GM11168 (cell line): Measurements from ENCODE around the gene TUBB6.

Experiments
- in situ Hi-C: fragments of 300-500 bp; cut with MboI; formaldehyde crosslinking; loops from one replicate; pipeline ENCODE4 v1.12.0; 2022; ENCODE audit warnings: low sequenced_read_pairs; ENCODE audit not compliant: unreplicated experiment

The TUBB6 gene

GRCh38 chr18:12335503-12335902 is 27.5 kb downstream of the TUBB6 start:
- in situ Hi-C loops = no loop called here

DNA sequence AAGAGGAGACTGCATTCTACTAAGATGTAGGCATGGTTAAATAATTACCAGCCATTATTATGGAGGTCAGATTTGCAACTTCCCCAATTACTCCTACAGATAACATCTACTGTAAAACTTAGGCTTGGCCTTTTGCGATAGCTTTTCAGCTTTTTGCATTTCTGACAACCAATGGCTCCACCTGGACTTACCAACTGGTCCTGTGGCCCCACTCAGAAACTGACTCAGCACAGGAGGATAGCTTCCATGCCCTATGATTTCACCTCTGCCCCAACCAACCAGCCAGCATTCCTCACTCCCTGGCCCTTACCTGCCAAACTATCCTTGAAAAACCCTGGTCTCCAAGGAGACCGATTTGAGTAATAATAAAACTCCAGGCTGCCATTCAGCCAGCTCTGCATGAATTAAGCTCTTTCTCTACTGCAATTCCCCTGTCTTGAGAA is 28.2 kb downstream of the TUBB6 start:
- in situ Hi-C loops = no loop called here

DNA sequence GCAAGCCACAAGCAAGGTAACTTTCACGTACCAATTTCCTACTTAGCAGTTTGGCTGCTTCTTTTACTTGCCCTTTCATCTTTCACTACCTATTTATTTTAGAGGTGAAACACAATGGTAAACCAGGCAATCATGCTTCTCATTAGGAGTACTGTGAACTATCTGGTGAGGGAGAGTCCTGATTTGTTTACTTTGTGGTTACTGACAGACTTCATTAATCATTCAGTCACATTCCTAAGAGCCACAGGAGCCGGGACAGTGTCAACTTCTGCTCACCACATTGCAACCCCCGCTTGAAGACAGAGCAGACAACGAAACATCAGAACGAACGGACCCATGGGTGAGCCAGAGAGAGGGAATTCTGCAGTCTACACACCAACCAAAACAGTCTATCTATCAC is 28.8 kb downstream of the TUBB6 start:
- in situ Hi-C loops = no loop called here

DNA sequence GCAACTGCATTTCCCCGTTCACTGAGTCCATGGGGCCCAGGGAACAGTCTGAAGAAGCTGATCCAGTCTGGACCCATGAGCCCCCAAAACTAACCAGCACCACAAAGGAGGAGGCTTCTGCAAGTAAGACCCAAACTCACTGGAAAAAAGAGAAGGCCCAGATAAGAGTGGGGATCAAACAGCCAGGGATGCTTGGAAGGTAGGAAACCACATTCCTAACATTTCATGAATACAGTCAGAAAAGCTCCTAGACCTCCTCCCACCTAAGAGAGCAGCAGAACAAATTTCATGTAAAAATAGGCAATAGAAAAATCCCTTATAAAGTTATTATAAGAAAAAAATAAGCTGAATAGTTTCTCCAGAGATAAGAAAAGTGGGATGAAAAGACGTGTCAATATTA is 30.3 kb downstream of the TUBB6 start:
- in situ Hi-C loops = no loop called here

GRCh38 chr18:12340945-12341660 is 33.1 kb downstream of the TUBB6 start:
- in situ Hi-C loops = no loop called here

GRCh38 chr18:12342661-12343060 is 34.6 kb downstream of the TUBB6 start:
- in situ Hi-C loops = no loop called here

DNA sequence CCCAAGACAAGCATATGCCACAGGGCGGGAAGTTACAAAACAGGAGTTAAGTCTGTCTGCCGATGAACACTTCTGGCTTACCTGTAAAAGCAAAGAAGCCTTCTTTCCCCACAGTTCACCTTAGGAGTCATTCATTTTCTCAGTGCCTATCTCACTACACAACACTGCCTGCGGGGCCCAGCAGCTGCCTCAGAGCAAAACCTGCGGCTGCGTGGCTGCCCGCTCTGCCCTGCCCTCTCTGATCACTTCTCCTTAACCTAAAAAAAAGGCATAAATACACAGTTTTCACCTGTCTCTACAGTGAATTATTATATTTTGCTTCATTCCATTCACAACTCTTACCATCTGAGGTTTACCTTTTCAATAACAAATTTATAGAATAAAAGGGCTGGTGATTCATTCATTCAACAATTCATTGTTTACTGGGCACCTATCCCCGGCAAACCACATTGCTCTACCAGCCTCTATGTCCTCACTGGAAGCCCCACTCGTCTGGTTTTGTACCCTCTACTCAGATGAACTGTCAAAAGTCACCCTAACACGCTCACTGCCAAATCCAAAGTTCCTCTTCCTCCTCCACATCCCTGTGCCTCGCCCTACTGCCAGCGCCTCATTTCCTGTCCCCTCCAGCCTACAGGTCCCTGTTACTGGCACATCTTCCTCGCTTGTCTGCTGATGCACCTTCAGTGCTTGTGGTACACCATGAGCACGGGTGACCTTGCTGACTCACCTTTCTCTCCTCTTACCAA is 37.6 kb downstream of the TUBB6 start:
- in situ Hi-C loops = no loop called here

DNA sequence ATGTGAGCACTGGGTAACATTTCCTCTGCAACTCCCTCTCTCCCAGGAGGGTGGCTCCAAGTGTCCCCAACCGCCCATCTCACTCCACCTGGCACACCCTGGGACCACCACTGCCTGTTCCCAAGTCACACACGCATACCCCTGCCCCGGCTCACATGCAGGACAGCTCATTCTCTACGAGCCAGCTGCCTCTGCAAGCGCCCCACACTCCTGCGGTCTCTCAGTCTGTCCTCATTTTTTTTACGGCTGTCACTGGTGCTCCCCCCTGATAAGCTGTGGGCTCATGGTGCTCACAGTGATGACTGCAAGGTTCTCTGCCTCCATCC is 38.2 kb downstream of the TUBB6 start:
- in situ Hi-C loops = no loop called here

- in situ Hi-C loops = no loop called here
These were observed 39.9 kb downstream of the TUBB6 start for GRCh38 chr18:12347895-12348294.

- in situ Hi-C loops = no loop called here
These were observed 44.1 kb downstream of the TUBB6 start for GRCh38 chr18:12352188-12352587.

GRCh38 chr18:12359515-12359927 is 51.5 kb downstream of the TUBB6 start:
- in situ Hi-C loops = no loop called here

DNA sequence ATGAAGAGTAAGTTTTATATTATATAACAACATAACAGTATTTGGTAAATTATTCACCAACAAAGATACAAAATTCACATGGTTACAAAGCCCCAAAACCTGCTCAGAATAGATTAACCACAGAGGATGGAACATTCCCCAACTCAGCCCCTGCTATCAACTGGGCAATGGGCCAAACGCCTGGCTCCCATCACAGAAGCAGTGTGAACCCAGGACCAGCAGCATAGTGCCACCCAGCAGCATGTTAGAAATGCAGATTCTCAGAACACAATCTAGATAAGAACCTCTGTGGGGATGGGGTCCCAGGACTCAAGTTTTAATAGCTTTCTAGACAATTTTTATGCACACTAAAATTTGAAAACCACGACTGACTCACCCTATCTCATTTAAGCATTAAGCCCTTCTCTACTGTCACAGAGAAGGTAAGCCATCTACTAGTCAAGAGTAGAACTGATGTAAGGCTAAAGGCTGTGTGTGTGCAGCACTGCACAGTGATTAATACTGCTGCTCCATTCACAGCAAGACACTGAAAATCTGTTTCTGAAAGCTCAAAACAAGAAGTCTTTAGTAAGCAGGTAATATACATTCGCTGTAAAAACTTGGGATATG is 53.8 kb downstream of the TUBB6 start:
- in situ Hi-C loops = no loop called here

- in situ Hi-C loops = no loop called here
These were observed 54.6 kb downstream of the TUBB6 start for GRCh38 chr18:12362473-12363174.

- in situ Hi-C loops = no loop called here
These were observed 58.3 kb downstream of the TUBB6 start for GRCh38 chr18:12366379-12366778.

DNA sequence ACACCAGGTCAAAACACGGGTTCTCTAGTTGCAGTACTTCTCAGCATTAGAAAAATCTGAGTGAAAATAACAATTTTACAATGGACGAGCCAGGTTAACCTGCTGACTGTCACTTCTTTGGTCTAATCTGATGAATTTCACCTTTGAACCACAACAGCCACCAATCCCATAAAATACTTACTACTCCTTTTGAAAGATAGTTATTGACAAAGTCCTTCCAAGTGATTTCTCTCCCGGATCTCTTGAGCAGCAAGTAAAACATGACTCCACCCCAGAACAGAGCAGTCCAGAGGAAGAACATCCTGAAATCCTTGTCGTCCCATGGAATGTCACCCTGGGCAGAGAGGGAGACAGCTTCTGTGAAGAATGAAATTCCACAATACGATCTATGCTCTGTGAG is 58.7 kb downstream of the TUBB6 start:
- in situ Hi-C loops = no loop called here

- in situ Hi-C loops = no loop called here
These were observed 61.2 kb downstream of the TUBB6 start for GRCh38 chr18:12369211-12369610.

GRCh38 chr18:12371590-12371989 is 63.5 kb downstream of the TUBB6 start:
- in situ Hi-C loops = no loop called here

DNA sequence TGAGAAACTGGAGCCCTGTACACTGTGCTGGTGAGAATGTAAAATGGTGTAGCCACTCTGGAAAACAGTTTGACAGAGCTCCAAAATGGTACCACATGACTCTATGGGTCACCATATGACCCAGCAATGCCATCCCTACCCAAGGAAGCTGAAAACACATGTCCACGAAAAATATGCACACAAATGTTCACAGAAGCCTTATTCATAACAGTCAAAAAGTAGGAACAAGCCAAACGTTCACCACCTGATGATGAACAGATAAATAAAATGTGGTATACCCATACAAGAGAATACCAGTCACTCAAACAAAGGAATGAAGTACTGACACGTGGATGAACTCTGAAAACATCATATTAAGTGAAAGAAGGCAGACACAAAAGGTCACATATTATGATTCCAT is 64.4 kb downstream of the TUBB6 start:
- in situ Hi-C loops = no loop called here

- in situ Hi-C loops = no loop called here
These were observed 65.2 kb downstream of the TUBB6 start for GRCh38 chr18:12373116-12373770.

- in situ Hi-C loops = no loop called here
These were observed 65.7 kb downstream of the TUBB6 start for GRCh38 chr18:12373771-12374116.

- in situ Hi-C loops = no loop called here
These were observed 66.4 kb downstream of the TUBB6 start for GRCh38 chr18:12374401-12374800.
